GM21367 (cell line): ENCODE measurements around the gene FAF1.

Experiments used
- ATAC-seq: cut with Tn5 transposase; IDR thresholded peaks from one replicate; pipeline ENCODE4 v1.9.1; 2021; ENCODE audit not compliant: unreplicated experiment

Gene FAF1

DNA sequence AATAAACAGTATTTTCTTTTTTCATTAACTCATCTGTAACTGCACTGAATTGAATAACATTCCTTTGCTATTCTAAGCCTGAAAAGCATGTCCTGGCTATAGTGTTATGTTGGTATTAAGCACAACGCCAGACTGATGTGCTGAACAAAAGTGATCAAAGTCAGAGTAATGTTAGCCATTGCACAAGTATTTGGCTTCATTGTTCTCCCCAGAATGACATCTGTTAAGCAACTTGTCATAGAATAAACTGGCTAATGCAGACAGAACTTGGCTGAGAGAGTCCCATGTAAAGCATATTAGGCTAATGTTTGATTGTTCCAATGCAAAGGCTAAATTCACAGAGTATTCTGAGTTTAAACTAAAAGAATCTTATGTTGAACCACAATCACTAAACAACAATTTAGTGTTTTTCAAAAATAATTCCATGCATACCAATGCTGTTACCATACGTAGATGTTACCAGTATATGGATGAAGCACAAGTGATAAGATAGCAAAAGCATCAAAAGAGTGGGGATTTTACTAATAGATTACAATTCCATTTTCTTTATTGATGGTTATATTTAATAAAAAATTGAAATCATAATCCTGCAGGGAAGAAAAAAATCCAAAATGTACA, 301.5 kb downstream of the FAF1 start:
- ATAC-seq: no peak

DNA sequence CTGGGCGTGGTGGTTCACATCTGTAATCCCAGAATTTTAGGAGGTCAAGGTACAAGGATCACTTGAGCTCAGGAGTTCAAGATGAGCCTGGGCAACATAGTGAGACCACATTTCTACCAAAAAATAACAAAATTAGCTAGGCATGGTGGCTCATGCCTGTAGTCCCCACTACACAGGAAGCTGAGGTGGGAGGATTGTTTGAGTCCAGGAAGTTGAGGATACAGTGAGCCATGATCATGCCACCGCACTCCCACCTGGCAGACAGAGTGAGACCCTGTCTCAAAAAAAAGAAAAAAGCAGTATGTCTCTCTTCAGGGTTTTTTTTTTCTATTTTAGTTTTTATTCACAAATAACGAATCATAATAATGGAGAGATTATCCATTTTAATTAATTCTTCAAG, 303.1 kb downstream of the FAF1 start:
- no peak for ATAC-seq

DNA sequence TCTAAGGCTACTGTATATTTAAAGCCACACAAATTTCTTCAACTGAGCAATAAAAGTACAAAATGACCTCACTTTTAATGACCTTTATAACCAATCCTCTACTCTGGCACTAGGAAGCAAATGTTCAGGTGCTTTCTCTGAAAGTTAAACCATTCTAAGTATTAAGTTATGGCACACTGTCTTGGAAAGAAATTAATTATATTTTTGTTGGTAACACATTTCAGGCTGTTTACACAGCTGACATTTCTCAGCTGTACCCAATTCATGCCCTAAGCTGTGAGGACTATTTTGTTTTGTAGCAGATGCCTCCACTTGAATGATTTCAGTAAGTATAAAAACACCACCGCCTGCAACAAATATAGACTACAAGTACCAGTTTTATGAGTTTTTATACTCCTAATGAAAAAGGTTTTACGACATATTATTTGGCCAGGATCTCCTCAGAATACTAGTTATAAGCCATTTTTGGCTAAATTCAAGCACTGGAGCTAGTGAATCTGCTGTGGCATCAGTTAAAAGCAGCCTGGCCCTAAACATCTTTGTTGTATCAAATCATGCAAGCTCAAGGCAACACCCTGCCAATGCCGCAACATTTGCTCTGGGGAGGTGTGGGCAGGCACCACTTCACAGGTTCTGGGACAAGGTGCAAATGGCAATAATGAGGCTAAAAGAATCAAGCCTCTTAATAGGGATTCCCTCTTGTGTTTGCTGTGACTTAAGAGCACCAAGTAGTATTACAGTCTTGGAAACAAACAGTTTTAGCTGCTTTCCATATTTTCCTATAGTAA, 308.4 kb downstream of the FAF1 start:
- no peak for ATAC-seq

GRCh38 chr1:50646526-50646925, 313.5 kb downstream of the FAF1 start:
- ATAC-seq: no peak

GRCh38 chr1:50645139-50645538, 314.9 kb downstream of the FAF1 start:
- ATAC-seq: no peak

DNA sequence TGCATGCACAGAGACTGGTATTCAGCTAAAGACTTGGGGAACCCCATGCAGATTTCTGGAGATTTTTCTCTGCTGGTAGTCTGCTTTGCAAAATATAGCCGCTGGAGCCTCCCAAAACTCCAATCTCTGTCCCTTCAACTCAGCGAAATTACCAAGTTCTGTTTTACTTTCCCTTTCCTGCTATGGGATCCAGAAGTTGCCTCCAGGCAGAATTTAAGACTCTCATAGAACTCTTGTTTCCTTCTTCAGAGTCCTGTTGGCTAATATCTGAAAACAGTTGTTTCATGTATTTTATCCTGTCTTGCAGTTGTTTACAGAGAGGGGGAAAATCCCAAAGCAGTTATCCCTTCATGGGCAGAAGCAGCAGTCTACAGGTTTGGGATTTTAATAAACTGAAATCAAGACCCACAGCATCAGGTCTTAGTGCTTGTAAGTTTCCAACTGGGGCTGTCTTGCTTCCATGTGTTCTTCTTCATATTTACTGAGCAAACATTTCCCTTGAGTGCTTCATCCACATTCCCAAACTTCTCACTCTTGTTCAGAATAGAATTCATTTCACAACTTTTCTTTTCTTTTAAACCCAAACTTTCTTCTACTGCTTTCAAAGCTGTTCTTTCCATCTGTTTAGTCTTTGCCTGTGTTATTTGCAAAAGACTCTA, 315.5 kb downstream of the FAF1 start:
- ATAC-seq: no peak

DNA sequence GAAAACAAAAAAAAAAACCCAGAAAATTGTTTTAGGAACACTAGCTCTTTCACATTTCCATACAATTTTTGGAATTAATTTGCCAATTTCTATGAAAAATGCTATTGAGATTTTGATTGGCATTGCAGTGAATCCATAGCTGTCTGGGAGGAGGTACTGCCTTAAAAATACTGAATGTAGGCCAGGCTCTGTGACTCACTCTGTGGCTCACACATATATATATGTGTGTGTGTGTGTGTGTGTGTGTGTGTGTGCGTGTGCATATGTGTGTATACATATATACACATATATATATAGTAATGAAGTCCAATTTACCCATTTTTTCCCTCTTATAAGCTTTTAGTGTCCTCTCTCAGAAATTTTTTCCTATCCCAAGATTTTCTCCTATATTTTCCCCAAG, 322.6 kb downstream of the FAF1 start:
- no peak for ATAC-seq

- ATAC-seq: no peak
Measured at GRCh38 chr1:50634251-50634650, 325.8 kb downstream of the FAF1 start.

DNA sequence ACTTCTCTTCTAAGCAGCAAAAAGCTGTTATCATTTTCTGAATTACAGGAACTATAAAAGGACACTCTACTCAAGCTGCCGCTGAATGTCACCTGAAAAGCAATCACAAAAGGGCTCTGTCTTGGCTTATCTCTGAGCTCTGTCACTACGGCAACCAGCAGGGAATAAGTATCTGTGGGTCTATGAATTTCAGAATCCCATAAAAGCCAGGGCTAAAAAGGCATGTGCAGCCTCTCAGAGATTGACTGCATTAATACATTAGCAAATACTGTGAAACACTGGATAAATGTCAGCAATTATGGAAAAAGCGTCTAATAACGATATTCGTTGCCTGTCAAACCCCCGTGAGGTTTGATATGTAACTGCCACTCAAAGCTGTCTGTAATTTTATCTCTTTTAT, 326.6 kb downstream of the FAF1 start:
- ATAC-seq: no peak

DNA sequence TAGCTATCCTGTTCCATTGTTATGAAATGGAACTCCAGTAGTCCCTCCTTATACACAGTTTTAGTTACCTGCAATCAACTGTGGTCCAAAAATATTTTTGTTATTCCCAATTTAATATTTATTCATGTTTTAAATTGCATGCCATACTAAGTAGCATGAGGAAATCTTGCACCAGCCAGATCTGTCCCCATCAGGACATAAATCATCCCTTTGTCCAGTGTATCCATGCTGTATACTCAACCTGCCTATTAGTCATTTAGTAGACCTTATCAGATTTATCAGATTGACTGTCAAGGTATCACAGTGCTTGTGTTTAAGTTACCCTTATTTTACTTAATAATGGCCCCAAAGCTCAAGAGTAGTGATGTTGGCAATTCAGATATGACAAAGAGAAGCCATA, 328.9 kb downstream of the FAF1 start:
- ATAC-seq: no peak

DNA sequence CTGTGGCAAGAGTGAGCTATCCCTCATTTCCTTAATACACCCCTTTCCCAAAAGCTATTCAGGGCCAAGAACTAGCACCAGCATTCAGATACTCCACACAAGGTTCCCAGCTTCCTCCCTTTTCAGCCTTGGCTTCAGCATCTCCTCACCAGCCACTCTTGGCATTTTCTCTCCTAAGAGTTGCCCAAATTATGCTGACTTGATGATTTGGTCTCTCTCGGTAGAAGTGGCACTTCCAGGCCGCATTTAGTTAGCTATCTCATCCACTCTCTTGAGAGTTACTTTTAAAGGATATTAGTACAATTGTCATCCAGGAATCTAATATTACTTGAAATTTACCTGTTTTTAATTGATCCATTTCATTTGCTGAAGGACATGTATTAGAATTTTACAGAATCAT, 337.8 kb downstream of the FAF1 start:
- no peak for ATAC-seq

DNA sequence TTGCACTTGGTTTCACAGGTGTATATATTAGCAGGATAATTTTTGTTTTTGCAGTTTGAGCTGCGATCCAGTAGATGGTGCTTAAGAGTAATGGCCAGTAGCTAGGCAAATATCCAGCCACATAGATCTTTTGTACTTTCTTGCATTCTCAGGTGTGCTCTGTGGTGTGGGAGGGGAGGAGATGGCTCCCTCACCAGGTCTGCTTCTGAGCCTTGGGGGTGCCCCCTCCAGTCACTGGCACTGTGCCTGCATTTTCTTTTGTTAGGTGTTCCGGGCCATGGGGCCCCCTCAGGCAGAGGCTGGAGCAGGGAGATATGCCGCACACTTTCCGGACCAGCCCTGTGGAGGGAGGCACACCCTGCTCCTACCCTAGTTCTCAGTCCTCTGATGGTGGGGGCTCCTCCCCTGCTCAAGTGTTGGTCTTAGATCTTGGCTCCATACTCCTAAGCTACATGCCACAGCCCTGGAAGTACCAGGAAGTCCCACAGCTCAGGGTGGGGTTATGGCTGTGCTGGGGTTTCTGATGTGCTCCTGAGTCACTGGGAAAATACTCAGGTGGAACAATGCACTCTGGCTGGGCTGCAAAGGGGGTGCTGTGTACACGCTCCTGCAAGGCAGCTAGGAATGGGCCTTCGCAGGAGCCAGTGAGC, 339.3 kb downstream of the FAF1 start:
- ATAC-seq: no peak

GRCh38 chr1:50615036-50615750, 344.9 kb downstream of the FAF1 start:
- ATAC-seq: no peak

DNA sequence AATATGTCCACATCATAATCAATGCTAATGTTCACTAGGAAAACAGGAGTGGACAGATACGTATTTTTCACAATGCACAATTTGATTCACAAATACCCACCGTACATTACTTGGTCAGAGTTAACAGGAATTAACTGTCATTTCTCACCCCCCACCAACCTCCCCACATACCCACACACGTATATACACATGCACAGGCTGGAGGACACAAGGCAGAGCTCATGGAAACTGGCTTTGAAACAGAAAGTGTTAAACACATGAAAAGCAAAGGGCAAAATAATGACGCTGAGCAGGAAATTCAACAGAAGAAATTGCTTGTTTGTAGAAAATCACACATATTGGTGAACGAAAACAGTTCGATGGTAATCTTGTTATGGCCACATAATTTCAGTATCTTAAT, 348.4 kb downstream of the FAF1 start:
- ATAC-seq: no peak

DNA sequence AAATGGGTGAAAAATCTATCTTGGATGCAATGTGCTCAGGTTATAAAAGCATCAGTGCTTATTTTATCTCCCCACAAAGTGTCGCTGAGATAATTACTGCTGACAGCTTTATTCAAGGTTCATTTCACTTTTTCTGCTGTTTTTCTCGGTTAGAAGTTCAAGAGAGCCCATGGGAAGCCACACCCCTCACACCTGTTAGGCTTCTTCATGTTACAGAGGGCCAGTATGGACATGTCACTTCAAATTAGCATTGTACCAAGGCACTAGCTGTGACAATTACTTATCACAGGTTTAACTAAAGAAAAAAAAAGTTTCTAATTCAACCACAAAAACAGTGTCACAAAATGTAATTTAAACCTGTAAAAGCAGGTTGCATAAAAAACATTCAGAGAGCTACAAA, 349.5 kb downstream of the FAF1 start:
- ATAC-seq: peak; percentile 42

DNA sequence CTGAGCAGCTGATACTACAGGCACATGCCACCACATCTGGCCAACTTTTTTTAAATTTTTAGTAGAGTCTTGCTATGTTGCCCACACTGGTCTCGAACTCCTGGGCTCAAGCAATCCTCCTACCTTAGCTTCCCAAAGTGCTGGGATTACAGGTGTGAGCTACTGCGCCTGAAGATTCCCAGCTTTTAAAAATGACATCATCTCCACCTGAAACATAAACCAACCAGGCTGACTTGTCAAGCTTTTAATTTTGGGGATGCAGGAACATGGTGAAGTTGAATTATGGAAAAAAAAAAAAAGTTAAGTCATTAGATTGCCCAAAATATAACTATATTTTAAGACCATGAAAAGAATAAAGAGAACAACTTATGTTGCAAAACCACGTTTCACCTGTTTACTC, 350.6 kb downstream of the FAF1 start:
- ATAC-seq: no peak

GRCh38 chr1:50605186-50605875, 354.7 kb downstream of the FAF1 start:
- no peak for ATAC-seq

DNA sequence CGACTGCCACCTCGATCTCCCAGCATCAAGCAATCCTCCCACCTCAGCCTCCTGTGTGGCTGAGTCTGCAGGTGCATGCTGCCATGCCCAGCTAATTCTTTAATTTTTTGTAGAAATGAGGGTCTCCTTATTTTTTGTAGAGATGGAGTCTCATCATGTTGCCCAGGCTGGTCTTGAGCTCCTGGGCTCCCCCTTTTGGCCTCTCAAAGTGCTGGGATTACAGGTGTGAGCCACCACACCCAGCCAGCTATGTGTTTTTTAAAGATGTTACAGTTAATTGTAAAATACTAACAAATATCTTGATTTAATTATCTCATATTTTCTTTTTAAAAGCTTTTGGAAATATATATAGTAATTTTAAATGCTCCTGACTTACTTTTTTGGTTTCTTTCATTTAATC, 355.5 kb downstream of the FAF1 start:
- ATAC-seq: no peak

GRCh38 chr1:50603274-50604271, 356.5 kb downstream of the FAF1 start:
- ATAC-seq: no peak
